Stimulated activated CD8-positive, alpha-beta memory T cell treated with anti-CD3 and anti-CD28 coated beads, Interleukin-4, amount 100 ng/mL, for 4 hours (primary cell): ENCODE results near the gene PHAF1.
A peak's percentile ranks its signal among the peaks of the same experiment; 100 is the strongest.

Experiments
- DNase-seq, 2 donors: peaks; one replicate each; pipeline ENCODE4 v3.0.0-alpha.2; 2020; ENCODE audit warnings: low read depth in 2 of 2, low spot score in 1 of 2

The PHAF1 gene

DNA sequence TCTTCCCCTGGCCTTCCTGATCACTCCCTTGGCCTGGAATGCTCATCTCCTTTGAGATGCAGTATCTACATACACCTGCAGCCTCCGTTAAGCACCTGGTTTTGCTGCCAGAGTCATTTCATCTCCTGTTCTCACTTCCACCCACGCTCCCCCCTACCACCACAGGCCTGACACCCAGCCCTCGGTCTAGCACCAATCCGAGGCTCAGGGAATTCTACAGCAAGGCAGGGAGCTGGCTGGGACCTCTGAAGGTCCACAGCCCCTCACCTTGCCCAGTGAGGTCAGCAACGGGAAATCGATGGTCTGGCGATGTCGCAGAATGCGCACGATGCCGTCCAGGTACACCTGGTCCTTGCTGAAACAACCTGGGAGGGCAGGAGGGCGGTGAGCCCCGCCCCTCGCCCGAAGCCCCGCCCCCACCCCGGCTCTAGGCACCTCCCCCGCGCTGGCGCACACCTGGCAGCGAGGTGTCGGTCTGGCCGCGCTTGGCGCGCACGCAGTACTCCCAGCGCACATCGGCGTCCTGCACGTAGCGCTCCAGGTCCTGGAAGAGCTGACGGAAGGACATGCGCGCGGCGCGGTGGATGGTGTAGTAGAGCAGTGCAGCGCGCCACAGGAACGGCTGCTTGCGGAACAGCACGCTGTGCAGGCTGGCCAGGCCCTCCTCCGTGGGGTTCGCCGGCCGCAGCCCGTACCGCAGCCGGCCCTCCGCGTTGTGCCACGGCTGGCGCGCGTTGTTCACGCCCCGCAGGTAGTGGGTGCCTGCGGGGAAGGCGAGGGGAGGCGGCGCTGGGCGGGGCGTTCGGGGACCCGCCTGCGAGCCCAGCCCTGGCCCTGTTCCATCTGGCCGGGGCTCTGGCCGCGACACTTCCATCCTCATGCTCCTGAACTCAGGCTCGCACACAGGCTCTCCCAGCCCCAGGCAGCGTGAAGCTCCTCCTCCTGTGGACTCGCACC is 68.3 kb downstream of the PHAF1 start:
- DNase-seq: no peak

DNA sequence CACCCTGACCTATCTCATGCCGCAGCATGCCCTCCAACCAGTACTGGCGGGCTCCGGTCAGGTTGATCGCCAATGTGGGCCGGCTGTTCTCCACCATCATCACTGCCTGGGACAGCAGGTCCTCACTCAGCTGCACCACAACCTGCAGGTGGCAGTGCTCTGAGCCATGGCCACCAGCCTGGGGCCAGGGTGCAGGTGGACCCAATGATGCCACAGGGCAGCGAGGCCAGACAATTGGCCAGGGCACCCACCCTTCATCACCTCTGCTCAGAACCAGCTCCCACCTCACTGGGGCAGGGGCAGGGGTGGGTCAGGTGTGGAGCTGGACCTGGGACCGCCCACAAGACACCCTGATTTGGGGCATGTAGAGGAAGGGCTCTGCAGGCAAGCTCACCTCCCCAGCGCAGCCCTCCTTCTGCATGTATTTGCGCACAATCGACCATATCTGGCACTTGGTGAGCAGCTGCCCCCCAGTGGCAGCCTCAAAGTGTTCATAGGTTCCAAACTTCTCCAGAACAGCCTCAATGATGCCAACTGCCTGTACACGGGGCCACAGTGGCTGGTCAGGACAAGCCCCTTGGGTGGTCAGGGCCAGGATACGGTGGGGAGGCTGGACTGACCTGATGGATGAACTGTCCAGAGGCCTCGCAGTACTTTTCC is 69.8 kb downstream of the PHAF1 start:
- DNase-seq: no peak

DNA sequence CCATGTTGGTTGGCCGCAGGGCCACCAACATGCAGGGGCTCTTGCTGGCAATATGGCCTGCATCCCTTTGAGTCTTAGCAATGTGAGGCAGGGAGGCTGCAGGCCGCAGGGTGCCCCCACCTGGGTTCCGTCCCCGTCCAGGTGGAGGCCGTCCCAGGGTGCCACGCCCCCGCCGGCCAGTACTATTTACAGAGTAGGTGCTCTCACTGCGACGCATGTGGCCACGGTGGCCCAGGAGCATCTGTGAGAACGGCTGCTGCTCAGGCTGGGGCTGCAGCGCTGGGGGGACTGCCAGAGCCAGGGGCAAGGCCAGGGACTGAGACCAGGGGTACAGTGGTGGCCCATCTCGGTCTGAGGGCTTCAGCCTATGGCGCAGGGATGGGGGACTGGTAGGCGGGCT is 70.4 kb downstream of the PHAF1 start:
- no peak for DNase-seq

DNA sequence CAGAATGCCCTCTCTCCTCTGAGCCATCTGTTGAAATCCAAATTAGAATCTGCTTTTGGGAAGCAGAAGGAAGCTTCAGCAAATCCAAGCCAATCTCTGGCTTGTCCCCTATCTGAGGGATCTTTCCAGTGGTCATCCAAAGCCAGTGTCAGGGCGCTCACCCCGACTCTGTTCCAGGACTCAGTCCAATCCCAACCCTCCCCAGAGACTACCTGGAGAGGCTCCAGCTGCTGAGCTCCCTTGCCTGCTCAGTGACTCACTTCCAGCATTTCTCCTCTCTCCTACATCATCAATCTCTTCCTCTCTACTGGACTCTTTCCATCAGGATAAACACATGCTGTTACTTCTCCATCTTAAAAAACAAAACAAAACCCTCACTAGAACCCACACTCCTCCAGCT is 71.6 kb downstream of the PHAF1 start:
- DNase-seq: no peak

DNA sequence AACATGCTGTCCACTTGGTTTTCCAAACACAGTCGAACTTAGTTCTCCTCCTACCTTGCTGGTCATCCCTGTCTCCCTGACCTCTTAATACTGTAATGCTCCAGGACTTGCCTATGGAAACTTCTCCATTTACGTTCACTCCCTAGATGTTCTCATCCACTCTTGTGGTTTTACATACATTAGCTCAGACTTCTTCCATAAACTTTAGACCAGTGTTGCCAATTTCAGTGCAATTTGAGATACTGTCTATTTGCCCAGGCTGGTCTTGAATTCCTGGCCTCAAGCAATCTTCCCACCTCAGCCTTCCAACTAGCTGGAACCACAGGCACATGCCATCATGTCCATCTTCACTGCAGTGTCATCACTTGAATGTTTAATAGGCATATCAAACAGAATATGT is 72.5 kb downstream of the PHAF1 start:
- no peak for DNase-seq

DNA sequence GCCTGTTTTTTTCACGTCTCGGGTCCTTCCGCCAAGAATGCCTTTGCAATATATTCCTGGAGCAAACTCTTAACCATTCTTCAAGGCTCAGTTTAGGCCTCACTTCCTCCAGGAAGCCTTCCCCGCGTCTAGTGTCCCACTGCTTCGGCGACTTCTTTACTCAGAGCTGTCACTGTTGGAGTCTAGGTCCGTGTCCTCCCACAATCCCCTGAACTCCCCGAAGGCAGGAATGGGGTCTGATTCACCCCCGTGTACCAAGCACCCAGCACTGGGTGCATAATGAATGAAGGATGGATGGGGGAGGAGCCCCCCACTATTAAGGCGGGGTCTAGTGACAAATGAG is 73.5 kb downstream of the PHAF1 start:
- no peak for DNase-seq

DNA sequence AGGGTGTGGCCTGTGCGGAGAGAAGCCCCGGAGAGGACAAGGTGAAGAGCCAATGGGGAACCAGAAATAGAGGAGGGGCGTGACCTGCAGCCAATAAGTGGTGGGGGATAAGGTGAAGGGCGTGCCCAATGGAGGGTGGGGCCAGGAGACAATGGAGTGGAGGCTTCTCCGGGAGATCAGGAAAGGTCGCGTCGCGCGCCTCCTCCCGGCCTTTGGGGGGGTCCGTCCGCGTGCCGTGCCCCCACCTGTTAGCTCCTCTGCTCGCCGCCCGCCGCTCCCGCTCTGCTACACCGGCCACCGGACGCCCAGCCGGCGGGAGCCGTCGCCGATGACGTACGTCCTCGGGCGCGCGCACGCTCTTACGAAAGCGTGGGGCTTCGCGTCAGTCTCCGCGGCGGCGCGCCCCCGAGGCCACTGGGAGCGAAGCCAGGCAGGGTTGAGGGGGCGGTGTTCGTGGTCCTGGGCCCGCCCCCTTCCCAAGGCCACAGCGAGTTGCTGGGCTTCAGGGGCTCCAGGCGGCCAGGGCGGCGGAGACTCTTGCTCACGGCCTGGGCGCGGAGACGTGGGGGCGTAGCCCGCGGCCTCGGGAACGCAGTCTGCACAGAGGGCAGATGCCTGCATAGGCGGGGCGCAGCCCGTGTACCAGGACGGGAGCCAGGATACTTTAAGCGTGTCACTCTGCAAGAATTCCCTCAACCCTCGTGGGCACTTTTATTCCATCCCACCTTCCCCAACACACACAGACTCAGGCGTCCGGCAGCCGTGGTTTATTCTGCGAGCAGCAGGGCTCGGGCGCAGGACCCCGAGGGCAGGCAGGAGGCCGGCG is 74.1 kb downstream of the PHAF1 start, which contains the start of gene MATCAP1:
TSS of gene MATCAP1 (minus strand) at position 337 of the 826 bp plus-strand sequence. CDS start 3,353 bp downstream, outside the sequence.
- peak; percentile 82 to 86 for DNase-seq

DNA sequence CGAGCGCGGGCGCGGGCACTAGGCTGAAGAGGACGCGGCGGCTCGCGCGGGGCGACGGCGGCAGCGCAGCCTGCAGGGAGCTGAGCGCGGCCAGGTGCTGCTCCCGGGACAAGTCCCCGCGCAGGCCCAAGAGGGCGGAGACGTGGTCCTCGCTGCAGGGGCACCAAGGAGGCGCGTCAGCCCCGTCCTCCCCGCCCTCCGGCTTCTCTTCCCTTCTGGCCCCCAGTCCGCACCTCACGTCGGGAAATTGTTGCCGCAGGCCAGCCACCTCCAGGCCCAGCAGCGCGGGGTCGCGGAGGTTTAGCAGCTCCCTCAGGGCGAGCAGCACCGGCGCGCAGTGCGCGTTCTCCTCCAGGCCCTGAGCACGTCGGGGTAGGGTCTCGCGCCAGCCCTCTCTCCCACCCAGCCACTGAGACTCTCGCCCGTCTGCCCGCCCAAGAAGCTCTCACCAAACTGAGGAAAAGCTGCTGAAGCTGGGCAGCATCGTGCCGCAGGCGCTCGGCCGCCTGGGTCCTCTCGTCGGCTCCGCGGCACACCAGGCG is 74.8 kb downstream of the PHAF1 start:
- no peak for DNase-seq

DNA sequence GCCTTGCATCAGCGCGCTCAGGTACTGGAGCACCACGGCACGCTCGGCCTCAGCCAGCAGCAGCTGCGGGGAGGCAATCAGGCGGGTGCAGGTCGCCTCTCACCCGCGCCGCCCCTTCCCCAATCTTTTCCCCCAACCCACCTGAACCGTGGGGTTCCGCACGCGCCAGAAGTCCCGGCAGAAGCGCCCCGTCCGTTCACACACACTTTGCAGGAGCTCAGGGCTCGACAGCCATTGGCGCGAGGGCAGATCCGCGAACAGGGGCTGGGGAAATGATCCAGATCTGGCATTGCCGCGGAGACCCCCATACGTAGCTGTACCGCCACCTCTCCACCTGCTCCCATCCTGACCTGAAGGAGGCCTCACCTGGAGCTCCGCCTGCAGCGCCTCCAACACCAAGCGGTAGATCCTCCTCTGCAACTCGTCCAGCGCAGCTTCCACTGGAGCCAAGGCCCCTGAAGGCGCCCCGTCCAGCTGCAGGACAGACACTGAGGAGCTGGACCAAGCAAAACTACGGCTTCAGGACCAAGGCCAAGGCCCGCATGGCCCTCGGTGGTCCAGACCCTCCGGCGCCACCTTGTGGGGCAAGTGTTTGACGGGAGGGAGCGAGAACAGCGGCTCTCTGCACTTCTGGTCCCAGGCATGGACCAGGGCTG is 75.4 kb downstream of the PHAF1 start:
- peak; percentile 54 to 59 for DNase-seq

DNA sequence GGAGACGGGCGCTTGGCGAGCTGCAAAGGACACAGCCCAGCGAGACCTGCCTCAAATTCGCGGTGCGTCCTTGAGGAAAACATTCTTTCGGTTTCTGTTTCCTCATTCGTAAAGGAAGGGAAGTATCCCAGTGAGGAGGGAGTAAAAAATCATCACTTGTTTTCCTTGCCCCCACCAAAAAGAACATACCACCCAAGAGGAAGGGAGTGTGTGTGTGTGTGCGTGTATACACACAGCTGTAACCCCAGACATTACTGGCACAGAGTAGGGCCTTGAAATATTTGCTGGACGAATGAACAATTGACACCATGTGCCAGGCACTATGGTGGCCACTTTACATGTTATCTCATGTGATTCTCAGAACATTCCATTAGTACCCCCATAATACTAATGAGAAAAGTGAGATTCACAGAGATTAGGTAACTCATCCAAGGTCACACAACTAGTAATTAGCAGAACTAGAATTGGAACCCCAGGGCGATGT is 76.0 kb downstream of the PHAF1 start:
- no peak for DNase-seq

DNA sequence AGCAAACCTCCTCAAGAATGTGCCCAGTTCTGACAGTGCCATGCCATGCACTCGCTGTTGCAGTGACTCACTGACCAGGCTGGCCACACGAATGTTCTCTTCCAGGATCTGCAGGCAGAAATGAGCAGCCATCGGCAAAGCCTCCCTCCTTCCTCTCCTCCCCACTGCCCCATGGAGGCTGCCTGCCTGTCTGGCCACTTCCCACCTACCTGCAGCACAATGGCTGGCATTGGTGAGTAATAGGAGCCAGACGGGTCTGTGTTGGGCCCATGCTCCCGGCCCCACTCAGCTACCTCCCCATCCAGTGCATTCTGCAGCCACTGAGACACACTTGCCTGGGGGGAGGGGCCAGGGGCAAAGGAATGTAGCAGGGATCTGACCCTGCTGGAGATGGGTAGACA is 76.8 kb downstream of the PHAF1 start:
- no peak for DNase-seq

DNA sequence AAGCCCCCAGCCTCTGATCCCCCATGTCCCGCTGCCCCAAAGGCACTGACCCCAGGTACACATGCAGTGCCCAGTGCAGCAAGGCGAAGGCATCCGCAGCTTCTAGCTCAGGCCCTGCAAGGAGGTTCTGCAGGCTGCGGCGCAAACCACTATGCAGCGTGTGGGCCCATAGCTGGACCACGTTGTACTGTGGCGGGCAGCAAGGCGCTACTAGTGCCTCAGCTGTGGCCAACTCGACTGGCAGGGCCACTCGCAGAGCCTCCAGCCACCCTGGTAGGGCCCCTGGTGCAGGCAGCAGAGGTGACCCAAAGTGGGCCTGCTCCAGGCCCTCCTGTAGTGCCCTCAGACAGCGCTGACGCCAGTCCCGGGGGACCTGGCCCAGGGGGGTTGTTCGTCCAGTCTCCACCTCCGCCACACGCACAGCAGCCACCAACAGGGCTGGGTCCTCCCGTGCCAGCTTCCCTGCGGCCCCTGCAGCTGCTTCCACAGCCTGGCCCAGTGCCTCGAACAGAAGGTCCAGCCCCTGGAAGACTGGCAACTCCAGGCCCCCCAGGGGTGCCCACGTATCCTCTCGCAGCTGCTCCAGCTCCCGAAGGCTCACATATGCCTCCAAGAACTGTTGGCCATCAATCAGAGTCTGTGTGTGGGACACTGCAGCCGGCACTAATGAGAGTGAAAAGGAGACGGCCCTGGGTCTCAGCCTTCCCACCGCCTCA is 77.6 kb downstream of the PHAF1 start:
- DNase-seq: no peak

DNA sequence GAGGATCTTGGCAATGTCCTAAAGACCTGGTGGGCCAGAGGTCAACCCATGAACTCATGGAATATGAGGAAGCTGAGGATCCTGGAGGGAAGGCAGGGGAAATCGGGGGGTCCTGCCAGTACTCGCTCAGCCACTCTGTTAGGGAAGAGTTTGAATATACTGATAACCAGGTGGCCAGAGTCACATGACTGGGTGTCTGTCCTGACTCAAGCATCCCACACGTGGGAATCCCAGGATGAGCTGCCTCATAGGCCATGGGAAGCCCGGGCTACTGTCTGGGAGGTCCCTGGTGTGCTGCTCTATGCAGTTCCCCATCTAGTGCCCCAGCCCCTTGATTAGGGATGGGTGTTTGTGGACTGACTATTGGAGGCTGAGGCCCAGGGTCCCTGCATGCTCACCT is 78.6 kb downstream of the PHAF1 start:
- DNase-seq: no peak

DNA sequence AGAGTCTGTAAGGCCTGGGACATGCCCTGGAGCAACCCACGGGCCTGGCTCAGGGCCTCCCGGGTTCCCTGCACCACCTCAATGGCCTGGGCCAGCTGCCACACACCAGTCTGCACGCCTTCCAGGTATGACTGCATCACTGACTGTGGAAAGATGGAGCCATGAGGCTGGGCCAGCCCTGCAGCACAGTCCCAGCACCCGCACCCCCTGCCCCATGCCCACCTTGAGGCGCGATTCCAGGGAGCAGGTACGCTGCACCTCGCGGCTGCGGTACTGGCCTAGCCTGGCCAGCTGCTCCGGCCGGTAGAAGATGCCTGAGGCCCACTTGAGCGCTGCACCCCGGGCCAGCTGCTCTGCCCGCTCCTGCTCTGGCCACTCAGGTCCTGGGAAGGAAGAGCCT is 79.1 kb downstream of the PHAF1 start:
- DNase-seq: no peak

DNA sequence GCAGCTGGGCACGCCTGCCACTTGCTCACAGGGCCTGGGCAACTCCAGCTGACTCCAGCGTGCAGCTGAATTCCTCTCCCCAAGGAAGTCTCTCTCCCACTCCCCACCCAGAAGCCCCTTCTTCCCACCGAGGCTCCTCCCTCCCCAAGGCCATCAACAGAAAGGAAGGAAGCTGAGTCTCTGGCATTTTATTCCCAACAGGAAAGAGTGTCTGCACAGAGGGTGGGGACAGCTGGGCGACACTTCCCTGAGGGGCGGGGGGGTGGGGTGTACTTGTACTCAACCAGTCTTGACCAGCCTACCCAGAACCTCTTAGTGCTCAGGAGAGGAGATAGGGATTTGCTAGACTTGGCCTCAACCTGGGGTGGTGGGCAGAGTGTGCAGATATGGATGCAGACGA is 80.3 kb downstream of the PHAF1 start, which contains the start of gene EXOC3L1:
TSS of gene EXOC3L1 (minus strand) at position 96 of the 400 bp plus-strand sequence. CDS start 460 bp downstream, outside the sequence.
- DNase-seq: no peak

DNA sequence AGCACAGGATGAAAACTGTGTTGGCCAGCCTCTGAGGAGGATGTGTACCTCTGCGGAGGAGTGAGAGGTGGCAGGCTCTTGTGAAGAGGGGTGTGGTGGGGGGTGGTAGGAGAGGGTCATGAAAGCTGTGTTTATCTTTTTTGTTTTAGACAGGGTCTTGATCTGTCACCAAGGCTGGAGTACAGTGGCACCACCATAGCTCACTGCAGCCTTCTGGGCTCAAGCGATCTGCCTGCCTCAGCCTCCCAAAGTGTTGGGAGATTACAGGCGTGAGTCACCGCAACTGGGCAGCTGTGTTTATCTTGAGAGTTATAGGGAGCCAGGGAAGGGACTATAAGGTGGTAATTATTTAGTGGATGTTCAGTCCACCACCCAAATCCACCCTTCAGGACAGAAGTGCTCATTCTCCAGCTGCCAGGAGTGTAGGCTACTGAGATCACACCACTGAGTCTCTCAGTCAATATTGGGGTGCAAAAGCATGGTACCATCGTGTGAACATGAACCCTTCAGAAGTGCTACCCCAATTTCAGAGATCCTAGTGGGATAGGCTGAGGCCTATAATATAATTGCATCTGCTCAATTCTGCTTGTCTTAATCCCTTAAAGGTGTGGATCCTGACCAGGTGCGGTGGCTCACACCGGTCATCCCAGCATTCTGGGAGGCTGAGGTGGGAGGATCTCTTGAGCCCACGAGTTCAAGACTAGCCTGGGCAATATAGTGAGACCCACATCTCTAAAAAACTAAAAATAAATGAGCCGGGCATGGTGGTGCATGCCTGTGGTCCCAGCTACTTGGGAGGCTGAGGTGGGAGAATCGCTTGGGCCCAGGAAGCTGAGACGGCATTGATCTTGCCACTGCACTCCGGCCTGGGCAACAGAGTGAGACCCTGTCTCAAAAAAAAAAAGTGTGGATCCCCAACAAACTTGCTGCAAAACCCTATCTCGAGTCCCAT is 81.0 kb downstream of the PHAF1 start:
- no peak for DNase-seq

DNA sequence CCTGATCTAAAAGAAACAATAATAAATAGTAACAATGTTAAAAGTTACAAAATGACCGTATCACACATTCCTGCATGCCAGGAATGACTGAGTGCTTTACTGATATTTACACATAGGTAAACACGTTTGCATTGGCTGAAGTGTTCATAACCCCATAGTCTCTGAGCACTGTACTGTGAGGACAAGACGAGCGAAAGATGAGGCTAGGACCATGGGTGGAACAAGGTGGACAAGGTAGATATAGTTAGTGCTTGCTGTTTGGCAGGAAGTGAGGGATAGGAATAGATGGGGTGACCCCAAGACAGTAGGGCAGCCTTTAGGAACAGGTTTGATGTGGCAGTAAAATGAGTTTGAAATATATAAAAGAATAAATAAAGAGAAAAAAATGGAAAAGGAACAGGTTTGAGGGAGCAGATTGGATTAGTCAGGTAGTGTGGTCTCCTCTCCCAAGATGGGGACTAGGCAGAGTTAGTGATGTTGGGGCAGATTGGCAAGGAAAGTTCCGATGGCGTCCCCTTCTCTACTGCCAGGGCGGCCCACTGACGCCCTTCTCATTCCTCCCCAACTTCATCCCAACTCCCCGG is 81.8 kb downstream of the PHAF1 start:
- no peak for DNase-seq

DNA sequence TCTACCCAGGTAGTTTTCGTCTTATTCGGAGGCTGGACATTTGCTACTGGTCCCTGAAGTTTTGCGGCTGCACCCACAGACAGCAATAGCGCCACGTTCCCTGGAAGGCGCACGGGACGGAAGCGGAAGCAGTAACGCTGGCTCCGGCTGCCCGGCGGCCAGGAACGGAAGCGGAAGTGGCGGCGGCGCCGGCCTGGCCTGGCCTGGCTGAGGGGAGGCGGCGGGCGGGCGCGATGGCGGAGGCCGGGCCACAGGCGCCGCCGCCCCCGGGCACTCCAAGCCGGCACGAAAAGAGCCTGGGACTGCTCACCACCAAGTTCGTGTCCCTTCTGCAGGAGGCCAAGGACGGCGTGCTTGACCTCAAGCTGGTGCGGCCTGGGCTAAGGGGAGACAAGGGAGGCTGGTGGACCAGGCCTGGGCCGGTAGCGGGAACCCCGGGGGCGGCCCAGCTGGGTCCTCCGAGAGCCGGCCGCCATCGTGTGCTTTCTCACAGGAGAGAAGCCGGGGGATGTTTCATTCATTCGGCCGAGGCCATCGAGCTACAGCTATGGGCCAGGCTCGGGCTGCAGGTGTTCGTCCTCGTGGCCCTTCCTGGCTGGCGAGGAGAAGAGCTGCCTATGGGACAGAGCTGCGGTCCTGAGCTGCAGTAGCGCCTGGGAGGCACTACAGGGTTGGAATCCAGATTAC is 82.4 kb downstream of the PHAF1 start, which contains the start of gene E2F4:
TSS of gene E2F4 (plus strand) at position 161 of the 687 bp plus-strand sequence. CDS start at position 234, 73 bp downstream.
- peak; percentile 59 to 75 for DNase-seq
